ENCODE results near the gene BLTP3B.

The BLTP3B gene

DNA sequence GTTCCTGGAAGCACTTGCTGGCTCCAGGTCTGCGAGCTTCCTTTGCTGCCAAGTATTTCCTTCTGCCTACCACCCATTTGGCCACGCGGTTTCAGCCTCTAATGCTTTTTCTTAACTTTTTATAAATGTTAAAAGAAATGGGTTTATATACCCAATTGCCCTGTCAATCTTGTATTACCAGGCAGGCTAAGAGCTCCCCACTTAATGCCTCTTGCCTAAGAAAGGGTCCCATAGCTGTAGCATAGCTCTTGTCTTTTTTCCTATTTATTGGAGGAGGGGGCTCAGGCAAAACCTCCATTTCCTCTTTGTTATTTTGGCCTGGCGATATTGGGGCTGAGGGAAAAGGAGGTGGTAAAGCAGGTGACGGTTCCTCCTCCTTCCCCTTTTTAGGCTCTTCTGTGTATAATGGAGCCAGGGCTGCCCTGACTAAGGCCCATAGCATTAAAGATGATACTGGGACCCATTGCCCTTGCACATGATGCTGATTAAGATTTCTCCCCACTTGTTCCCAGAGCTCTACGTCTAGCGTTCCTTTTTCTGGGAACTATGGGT is 21.6 kb upstream of the BLTP3B start:
- DNase-seq (ENCODE audit: low spot score), result no peak

GRCh38 chr12:100163416-100164152 is 20.9 kb upstream of the BLTP3B start:
- DNase-seq (ENCODE audit: low spot score), result peak; percentile 67

GRCh38 chr12:100159391-100160104 is 16.9 kb upstream of the BLTP3B start:
- no peak for DNase-seq (ENCODE audit: low spot score)

DNA sequence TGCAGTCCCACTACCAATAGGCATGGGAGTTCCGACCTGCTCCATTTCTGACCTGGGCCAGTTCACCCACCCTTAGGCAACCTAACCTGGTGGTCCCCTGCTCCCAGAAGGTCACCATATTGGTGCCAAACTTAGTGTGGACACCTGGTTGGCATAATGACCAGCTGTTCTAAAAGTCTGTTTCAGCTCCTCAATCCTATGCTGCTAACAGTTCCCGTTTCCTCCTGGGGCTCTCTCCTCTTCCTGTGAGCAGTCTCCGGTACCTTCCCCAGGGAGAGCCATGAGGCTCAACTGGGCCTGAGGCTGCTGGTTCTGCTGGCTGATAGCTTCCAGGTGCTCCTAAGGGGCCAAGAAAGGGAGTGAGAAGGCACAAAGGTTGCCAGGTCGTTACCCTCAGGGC is 15.9 kb upstream of the BLTP3B start:
- DNase-seq (ENCODE audit: low spot score), result no peak

- DNase-seq (ENCODE audit: low spot score), result no peak
Measured at GRCh38 chr12:100157427-100157821, 14.8 kb upstream of the BLTP3B start.

DNA sequence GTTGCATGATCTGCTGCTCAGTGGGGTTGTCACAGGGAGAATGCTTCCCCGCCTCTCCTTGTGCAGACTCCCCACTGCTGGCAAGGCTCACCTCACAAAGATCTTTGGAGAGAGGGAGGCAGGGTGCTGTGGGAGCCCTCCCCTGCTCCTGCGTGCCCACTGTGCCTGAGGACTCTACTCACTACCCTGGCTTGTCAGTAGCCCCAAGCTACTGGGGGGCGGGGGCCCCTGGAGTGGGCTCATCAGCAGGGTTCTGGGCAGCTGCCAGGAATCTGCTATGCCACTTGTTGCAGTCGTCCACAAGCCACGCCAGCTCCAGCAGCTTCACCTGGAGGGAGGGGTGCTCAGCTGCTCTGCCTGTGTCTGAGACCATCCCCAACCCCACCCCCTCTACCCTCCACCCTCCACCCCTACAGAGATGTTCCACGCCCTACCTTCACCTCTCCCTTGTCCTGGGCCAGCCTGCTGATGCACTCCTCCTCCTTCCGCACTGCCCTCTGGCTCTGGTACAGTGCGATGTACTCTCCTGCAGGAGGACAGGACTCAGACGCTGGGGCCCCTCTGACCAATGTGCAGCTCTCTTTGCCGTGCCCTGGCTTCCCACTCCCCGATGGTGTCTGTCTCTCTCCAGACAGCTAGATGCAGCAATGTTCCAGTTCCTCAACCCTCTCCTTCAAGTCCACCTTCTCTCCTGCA is 14.2 kb upstream of the BLTP3B start:
- DNase-seq (ENCODE audit: low spot score), result no peak

DNA sequence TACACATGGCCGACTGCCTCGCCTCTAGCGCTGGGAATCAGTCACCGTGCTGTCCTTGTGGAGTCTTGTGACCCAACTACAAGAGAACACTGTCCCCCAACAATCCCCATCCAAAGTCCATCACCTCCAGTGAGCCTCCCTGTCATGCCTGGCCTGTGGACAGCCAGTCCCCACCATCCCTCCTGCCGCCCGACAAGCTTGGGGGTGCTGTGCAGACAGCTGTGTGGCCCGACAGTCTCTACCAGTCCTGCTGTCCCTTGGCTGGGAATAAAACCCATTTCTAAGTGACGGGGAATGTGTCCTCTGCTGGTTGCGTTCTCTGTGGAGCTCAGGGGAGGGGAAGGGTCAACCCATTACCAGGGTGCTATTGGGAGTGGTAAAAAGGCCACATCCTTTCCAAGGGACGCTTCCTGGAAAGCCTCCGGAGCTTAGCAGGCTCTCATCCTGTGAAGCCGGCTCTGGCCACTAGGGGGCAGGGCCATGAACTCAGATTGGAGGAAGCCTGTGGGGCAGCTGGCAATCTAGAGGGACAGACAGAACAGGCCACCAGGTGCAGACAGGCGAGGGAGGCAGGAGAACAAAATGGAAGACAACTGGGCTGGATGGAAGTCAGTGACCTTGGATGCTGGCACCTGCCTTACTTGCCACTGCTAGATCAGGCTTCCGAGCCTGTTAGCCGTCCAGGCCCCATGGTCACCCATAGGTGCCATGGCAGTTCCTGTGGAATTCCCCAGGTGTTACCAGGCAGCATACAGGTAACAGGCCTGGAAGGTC is 12.0 kb upstream of the BLTP3B start:
- DNase-seq (ENCODE audit: low spot score), result peak; percentile 75

DNA sequence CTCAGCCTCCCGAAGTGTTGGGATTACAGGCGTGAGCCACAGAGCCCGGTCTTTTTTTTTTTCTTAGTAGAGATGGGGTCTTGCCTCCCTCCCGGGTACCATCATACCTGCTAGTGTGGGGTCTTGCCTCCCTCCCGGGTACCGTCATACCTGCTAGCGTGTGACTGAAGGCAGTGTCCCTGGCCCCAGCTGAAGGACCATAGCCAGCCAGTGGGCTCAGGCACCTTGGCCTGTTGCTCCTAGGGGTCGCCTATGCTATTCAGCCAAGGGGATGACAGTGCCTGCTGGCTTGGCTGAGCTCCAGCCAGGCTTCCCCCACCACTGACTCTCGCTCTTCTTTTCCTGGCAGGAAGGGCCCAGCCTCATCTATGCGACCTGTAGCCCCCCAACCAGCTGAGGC is 10.5 kb upstream of the BLTP3B start:
- DNase-seq (ENCODE audit: low spot score), result no peak

DNA sequence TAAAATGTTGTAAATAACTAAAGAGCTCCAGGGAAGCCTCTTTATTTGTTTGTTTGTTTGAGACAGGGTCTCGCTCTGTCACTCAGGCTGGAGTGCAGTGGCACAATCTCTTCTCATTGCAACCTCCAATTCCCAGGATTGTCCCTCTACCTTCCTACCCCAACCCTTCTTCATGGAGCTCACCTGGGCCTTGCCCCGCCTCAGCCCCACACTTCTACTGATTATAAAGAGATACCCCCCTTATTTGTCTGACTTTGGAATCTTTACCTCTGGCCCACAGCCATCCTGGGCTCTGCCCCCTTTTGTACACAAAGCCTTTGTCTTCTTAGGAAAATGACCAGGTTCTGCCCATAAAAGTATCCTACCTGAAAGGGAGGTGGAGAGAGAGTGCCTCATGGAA is 9.1 kb upstream of the BLTP3B start:
- DNase-seq (ENCODE audit: low spot score), result no peak

GRCh38 chr12:100146252-100146651 is 3.6 kb upstream of the BLTP3B start:
- DNase-seq (ENCODE audit: low spot score), result no peak

GRCh38 chr12:100145643-100146042 is 3.0 kb upstream of the BLTP3B start:
- DNase-seq (ENCODE audit: low spot score), result no peak

GRCh38 chr12:100141998-100142850 is 450 bp downstream of the BLTP3B start:
- DNase-seq (ENCODE audit: low spot score), result no peak

GRCh38 chr12:100141666-100141997 is 1.0 kb downstream of the BLTP3B start:
- peak; percentile 77 for DNase-seq (ENCODE audit: low spot score)

DNA sequence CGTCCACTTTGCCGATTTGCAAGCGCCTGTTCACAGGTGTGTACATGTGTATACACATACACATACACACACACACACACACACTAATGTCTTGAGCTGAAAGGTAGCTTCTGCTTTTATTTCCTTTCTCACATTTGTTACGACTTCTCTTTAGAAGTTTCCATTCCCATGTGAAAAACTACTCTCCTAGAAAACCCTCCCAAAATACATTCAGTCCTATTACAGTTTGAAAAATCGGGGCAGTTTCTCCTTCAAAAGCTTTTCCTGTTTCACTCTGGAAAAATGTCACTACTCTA is 3.9 kb downstream of the BLTP3B start:
- DNase-seq (ENCODE audit: low spot score), result no peak

DNA sequence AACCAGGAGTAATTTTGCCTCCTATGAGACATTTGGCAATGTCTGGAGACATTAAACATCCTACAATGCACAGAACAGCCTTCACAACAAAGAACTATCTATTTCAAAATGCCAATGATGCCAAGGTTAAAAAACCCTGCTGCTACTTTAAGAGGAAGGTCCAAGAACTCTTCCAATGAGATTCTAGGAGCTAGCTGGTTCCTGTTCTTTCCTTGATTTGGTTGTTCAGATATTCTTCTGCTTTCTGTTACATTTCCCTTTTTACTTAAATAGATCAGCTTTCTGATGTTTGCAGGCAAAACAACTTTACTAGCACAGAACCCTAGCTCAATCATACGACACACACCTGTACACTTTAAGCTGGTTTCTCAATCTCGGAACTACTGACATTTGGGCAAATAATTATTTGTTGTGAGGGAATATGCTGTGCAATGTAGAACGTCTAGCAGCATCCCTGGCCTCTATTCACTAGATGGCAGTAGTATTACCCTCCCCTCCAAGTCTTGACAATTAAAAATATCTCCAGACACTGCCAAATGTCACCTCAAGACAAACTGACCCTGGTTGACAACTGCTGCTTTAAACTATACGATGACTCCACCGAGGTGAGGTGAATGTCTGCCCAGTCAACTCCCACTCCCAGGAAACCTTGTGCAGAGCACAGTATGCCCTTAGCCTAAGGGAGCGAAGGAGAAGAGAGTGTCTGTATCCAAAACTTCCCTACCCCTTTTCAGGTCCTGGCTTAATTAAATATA is 4.4 kb downstream of the BLTP3B start:
- peak; percentile 42 for DNase-seq (ENCODE audit: low spot score)

- DNase-seq (ENCODE audit: low spot score), result no peak
Measured at GRCh38 chr12:100133200-100133599, 9.5 kb downstream of the BLTP3B start.

DNA sequence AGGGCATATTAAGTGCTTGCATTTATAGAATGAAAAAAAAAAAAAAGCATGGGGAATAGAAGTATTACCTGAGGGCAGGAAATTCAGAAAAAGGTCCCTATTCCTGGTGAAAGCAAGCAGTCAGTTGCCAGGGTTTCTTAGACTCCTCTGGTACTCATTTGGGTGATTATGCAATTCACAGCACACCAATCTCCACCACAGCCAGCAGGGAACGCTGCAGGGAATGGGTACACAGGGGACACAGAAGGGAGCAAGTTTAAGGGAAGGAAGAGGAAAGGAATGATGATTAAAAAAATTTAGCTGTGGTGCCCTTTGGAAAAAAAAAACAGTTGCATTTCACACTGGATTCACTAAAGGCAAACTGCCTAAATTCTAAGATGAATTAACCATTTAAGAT is 14.2 kb downstream of the BLTP3B start:
- no peak for DNase-seq (ENCODE audit: low spot score)

DNA sequence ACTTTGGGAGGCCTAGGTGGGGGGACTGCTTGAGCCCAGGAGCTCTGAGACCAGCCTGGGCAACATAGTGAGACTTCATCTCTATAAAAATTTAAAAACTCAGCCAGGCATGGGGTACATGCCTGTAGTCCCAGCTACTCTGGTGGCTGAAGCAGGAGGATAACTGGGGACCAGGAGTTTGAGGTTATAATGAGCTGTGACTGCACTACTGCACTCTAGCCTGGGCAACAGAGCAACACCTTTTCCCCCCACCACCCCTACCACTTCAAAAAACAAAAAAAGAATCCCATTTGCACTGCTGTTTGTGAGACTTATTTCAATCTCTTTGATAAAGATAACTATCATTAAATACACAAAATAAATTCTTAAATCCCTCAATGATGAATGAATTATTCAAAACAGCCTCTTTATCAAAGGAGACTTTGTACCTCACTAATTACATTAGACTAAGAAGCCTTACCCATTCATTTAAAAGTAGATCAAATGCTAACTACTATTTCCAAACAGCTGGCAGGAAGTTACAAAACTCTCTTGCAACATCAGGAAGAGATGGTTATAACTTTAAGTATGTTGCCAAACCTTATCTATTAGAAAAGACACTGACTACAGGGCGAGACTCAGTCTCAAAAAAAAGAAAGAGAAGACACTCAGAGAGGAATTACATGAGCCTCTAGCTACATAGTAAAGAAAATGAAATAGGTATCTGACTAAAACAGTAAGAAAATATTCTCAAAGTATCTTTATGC is 14.7 kb downstream of the BLTP3B start:
- DNase-seq (ENCODE audit: low spot score), result no peak

DNA sequence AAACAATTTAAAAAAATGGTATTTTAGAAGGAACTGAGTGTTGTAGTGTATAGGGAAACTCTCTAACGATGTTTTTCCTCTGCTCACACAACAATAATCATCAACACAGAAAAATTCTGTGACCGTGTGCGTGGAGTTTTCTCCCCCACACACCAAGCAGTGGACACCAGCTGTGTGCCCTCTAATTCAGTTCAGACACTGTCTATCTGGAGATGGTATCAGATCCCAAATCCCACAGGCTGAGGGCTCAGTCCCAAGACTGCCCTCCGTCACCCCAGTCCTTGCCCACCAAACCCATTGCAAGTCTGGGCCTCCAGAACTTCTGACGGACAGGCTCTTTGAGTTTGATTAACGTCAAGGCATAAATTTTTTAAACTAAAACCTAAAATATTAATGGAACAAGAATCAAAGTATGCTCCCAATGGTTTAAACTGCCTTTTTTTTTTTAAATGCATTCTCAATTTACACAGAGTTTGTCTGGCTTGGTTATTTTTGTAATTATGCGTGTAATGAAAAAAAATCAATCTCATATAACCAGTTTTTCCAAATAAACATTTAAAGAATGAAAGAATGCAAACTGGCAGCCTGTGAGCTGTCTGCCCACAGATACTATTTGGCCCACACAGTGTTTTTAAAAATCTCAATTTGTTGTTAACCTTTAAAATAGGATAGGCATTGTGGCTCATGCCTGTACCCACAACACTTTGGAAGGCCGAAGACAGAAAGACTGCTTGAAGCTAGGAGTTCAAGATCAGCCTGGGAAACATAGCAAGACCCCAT is 19.2 kb downstream of the BLTP3B start:
- no peak for DNase-seq (ENCODE audit: low spot score)
